Measurements from ENCODE around the gene ZNF511. TPM values are rescaled to one million over a fixed set of nuclear protein-coding genes. Genes with fewer than 3 reads are reported as not detected.

The ZNF511 gene
- total and polyA plus RNA-seq, 2 donors, result 20.6 to 39.1 TPM

GRCh38 chr10:133334503-133335245 lies 26.0 kb downstream of the ZNF511 start:
- 21% methylated on average over 51 of the region's 51 CpGs for WGBS
- Histone ChIP-seq H3K36me3 (ENCODE audit: control insufficient read depth in 2 of 2, insufficient read depth in 2 of 2, low read length in 1 of 2) (no peaks in the 10 kb centered on the region), H3K27me3 (ENCODE audit: control insufficient read depth in 2 of 2, insufficient read depth in 1 of 2, low read length in 1 of 2) (peaks cover 39 to 83% of the 10 kb centered on the region in 2 donors), H3K9me3 (ENCODE audit: control insufficient read depth in 2 of 2, insufficient read depth in 1 of 2, low read length in 1 of 2) (peaks cover 9 to 13% of the 10 kb centered on the region in 2 donors), H3K27ac (ENCODE audit: low read depth in 1 of 2, low read length in 1 of 2) (no peak overlapping the region), H3K4me3 (ENCODE audit: low read length in 2 of 2) (peak overlapping the region in 1 of 2 donors; percentile 40), H3K4me1 (ENCODE audit: control insufficient read depth in 2 of 2, insufficient read depth in 2 of 2, low read length in 2 of 2) (peaks cover 8 to 19% of the 10 kb centered on the region in 2 donors)
- DNase-seq (ENCODE audit: low read depth in 6 of 9, low spot score in 9 of 9), result no peak

GRCh38 chr10:133335246-133336117 lies 26.8 kb downstream of the ZNF511 start:
- Histone ChIP-seq H3K36me3 (ENCODE audit: control insufficient read depth in 2 of 2, insufficient read depth in 2 of 2, low read length in 1 of 2) (no peaks in the 10 kb centered on the region), H3K9me3 (ENCODE audit: control insufficient read depth in 2 of 2, insufficient read depth in 1 of 2, low read length in 1 of 2) (peaks cover 9 to 13% of the 10 kb centered on the region in 2 donors), H3K27ac (ENCODE audit: low read depth in 1 of 2, low read length in 1 of 2) (no peak overlapping the region), H3K27me3 (ENCODE audit: control insufficient read depth in 2 of 2, insufficient read depth in 1 of 2, low read length in 1 of 2) (peaks cover 37 to 84% of the 10 kb centered on the region in 2 donors), H3K4me1 (ENCODE audit: control insufficient read depth in 2 of 2, insufficient read depth in 2 of 2, low read length in 2 of 2) (peaks cover 8 to 16% of the 10 kb centered on the region in 2 donors), H3K4me3 (ENCODE audit: low read length in 2 of 2) (peak overlapping the region in 1 of 2 donors; percentile 40)
- WGBS, result 3% methylated on average over 75 of the region's 75 CpGs
- DNase-seq (ENCODE audit: low read depth in 6 of 9, low spot score in 9 of 9), result peak in 3 of 9 donors; percentile 12 to 63 (median 56)

- H3K36me3 ChIP-seq (ENCODE audit: control insufficient read depth in 2 of 2, insufficient read depth in 2 of 2, low read length in 1 of 2), result no peaks in the 10 kb centered on the region
- peaks cover 38 to 81% of the 10 kb centered on the region in 2 donors for H3K27me3 ChIP-seq (ENCODE audit: control insufficient read depth in 2 of 2, insufficient read depth in 1 of 2, low read length in 1 of 2)
- WGBS, result 7% methylated on average over 41 of the region's 41 CpGs
- peak overlapping the region in 1 of 2 donors; percentile 40 for H3K4me3 ChIP-seq (ENCODE audit: low read length in 2 of 2)
- DNase-seq (ENCODE audit: low read depth in 6 of 9, low spot score in 9 of 9), result no peak
- peaks cover 9 to 13% of the 10 kb centered on the region in 2 donors for H3K9me3 ChIP-seq (ENCODE audit: control insufficient read depth in 2 of 2, insufficient read depth in 1 of 2, low read length in 1 of 2)
- H3K4me1 ChIP-seq (ENCODE audit: control insufficient read depth in 2 of 2, insufficient read depth in 2 of 2, low read length in 2 of 2), result peaks cover 8 to 16% of the 10 kb centered on the region in 2 donors
- H3K27ac ChIP-seq (ENCODE audit: low read depth in 1 of 2, low read length in 1 of 2), result no peak overlapping the region
Observed at GRCh38 chr10:133336118-133336576, 27.4 kb downstream of the ZNF511 start.

- H3K9me3 ChIP-seq (ENCODE audit: control insufficient read depth in 2 of 2, insufficient read depth in 1 of 2, low read length in 1 of 2), result peaks cover 9 to 13% of the 10 kb centered on the region in 2 donors
- peaks cover 8 to 16% of the 10 kb centered on the region in 2 donors for H3K4me1 ChIP-seq (ENCODE audit: control insufficient read depth in 2 of 2, insufficient read depth in 2 of 2, low read length in 2 of 2)
- H3K36me3 ChIP-seq (ENCODE audit: control insufficient read depth in 2 of 2, insufficient read depth in 2 of 2, low read length in 1 of 2), result no peaks in the 10 kb centered on the region
- H3K27ac ChIP-seq (ENCODE audit: low read depth in 1 of 2, low read length in 1 of 2), result no peak within 1 kb of the TSS
- peak within 1 kb of the TSS in 1 of 2 donors; percentile 40 for H3K4me3 ChIP-seq (ENCODE audit: low read length in 2 of 2)
- peaks cover 38 to 82% of the 10 kb centered on the region in 2 donors for H3K27me3 ChIP-seq (ENCODE audit: control insufficient read depth in 2 of 2, insufficient read depth in 1 of 2, low read length in 1 of 2)
- peak in 7 of 9 donors; percentile 41 to 79 (median 50) for DNase-seq (ENCODE audit: low read depth in 6 of 9, low spot score in 9 of 9)
- WGBS, result 15% methylated on average over 63 of the region's 63 CpGs
Observed at GRCh38 chr10:133336577-133337369, 28.1 kb downstream of the ZNF511 start, which contains the start of gene CALY. Gene CALY (minus strand): TSS chr10:133336896. CDS start chr10:133328989, 7,907 bp downstream.

GRCh38 chr10:133337370-133337725 lies 28.6 kb downstream of the ZNF511 start:
- Histone ChIP-seq H3K9me3 (ENCODE audit: control insufficient read depth in 2 of 2, insufficient read depth in 1 of 2, low read length in 1 of 2) (peaks cover 9 to 13% of the 10 kb centered on the region in 2 donors), H3K4me3 (ENCODE audit: low read length in 2 of 2) (no peak overlapping the region), H3K27ac (ENCODE audit: low read depth in 1 of 2, low read length in 1 of 2) (no peak overlapping the region), H3K27me3 (ENCODE audit: control insufficient read depth in 2 of 2, insufficient read depth in 1 of 2, low read length in 1 of 2) (peaks cover 38 to 78% of the 10 kb centered on the region in 2 donors), H3K36me3 (ENCODE audit: control insufficient read depth in 2 of 2, insufficient read depth in 2 of 2, low read length in 1 of 2) (no peaks in the 10 kb centered on the region), H3K4me1 (ENCODE audit: control insufficient read depth in 2 of 2, insufficient read depth in 2 of 2, low read length in 2 of 2) (peaks cover 8 to 16% of the 10 kb centered on the region in 2 donors)
- no peak for DNase-seq (ENCODE audit: low read depth in 6 of 9, low spot score in 9 of 9)
- WGBS, result 85% methylated on average over 3 of the region's 3 CpGs

GRCh38 chr10:133338080-133339071 lies 29.7 kb downstream of the ZNF511 start:
- Histone ChIP-seq H3K27me3 (ENCODE audit: control insufficient read depth in 2 of 2, insufficient read depth in 1 of 2, low read length in 1 of 2) (peaks cover 32 to 76% of the 10 kb centered on the region in 2 donors), H3K36me3 (ENCODE audit: control insufficient read depth in 2 of 2, insufficient read depth in 2 of 2, low read length in 1 of 2) (no peaks in the 10 kb centered on the region), H3K4me1 (ENCODE audit: control insufficient read depth in 2 of 2, insufficient read depth in 2 of 2, low read length in 2 of 2) (peaks cover 8 to 16% of the 10 kb centered on the region in 2 donors), H3K4me3 (ENCODE audit: low read length in 2 of 2) (no peak overlapping the region), H3K9me3 (ENCODE audit: control insufficient read depth in 2 of 2, insufficient read depth in 1 of 2, low read length in 1 of 2) (peaks cover 9 to 13% of the 10 kb centered on the region in 2 donors), H3K27ac (ENCODE audit: low read depth in 1 of 2, low read length in 1 of 2) (no peak overlapping the region)
- 95% methylated on average over 10 of the region's 10 CpGs for WGBS
- DNase-seq (ENCODE audit: low read depth in 6 of 9, low spot score in 9 of 9), result no peak

- DNase-seq (ENCODE audit: low read depth in 6 of 9, low spot score in 9 of 9), result no peak
- WGBS, result 94% methylated on average over 13 of the region's 13 CpGs
- no peak overlapping the region for H3K27ac ChIP-seq (ENCODE audit: low read depth in 1 of 2, low read length in 1 of 2)
- no peak overlapping the region for H3K4me3 ChIP-seq (ENCODE audit: low read length in 2 of 2)
- H3K36me3 ChIP-seq (ENCODE audit: control insufficient read depth in 2 of 2, insufficient read depth in 2 of 2, low read length in 1 of 2), result no peaks in the 10 kb centered on the region
- peaks cover 6 to 8% of the 10 kb centered on the region in 2 donors for H3K9me3 ChIP-seq (ENCODE audit: control insufficient read depth in 2 of 2, insufficient read depth in 1 of 2, low read length in 1 of 2)
- H3K27me3 ChIP-seq (ENCODE audit: control insufficient read depth in 2 of 2, insufficient read depth in 1 of 2, low read length in 1 of 2), result peaks cover 26 to 73% of the 10 kb centered on the region in 2 donors
- peaks cover 8 to 16% of the 10 kb centered on the region in 2 donors for H3K4me1 ChIP-seq (ENCODE audit: control insufficient read depth in 2 of 2, insufficient read depth in 2 of 2, low read length in 2 of 2)
Observed at GRCh38 chr10:133339708-133340380, 31.1 kb downstream of the ZNF511 start.

Data from thymus (tissue), 11 donors.